HCT116 (cell line): ENCODE results near the gene CSTPP1. TPM values are rescaled to one million over a fixed set of nuclear protein-coding genes. Genes with fewer than 3 reads are reported as not detected.

Experiments used
- ATAC-seq: fragments of 200-7000 bp; cut with Tn5 transposase; 2 replicates; pipeline ENCODE4 v1.9.1; 2020; ENCODE audit warnings: mild to moderate bottlenecking, moderate library complexity
- BruUV-seq: library from RNA; stranded (reverse); fragments of 400-500 nt; replicated peaks from 2 replicates; lab custom pipeline; 2021; lab: Mats Ljungman, UMichigan
- CTCF ChIA-PET: fragments of 300-600 bp; sonication (Branson Sonifier 250); formaldehyde crosslinking; loops from one replicate; lab custom pipeline; 2021; ENCODE audit warnings: antibody characterized with exemption; lab: Charles Lee
- POLR2A ChIA-PET: fragments of 300-600, 350-600 bp; sonication (Branson Sonifier 250); formaldehyde crosslinking; loops from one replicate; lab custom pipeline; 2021; ENCODE audit warnings: antibody characterized with exemption; lab: Charles Lee
- RAD21 ChIA-PET, 2 experiments: fragments of 300-600 bp; sonication (Branson Sonifier 250); formaldehyde crosslinking; loops; one replicate each; lab custom pipeline; 2023; ENCODE audit warnings: low total read pairs in 2 of 2; ENCODE audit not compliant: uncharacterized antibody in 2 of 2, unreplicated experiment in 2 of 2, low non-redundant PET in 1 of 2; lab: Charles Lee
- DNase-seq: peaks from one replicate; pipeline ENCODE4 v3.0.0-alpha.2; 2010; ENCODE audit warnings: low read depth, low spot score
- H2AFZ ChIP-seq: fragments of 200-600 bp; shearing (Covaris generic), sonication (generic); 2 replicates; pipeline ENCODE4 v1.6.1; 2017; ENCODE audit warnings: low read depth, mixed run types, mixed read lengths, antibody characterized with exemption, low read length; ENCODE audit not compliant: poor library complexity, severe bottlenecking
- H3K27ac ChIP-seq: 2 replicates; pipeline ENCODE4 v1.5.1; 2012; ENCODE audit warnings: low read depth, low read length
- H3K27me3 ChIP-seq: fragments of 200-600 bp; sonication (generic); 2 replicates; pipeline ENCODE4 v1.6.1; 2016; ENCODE audit warnings: mixed run types, low read length, mixed read lengths; ENCODE audit not compliant: insufficient read depth
- H3K36me3 ChIP-seq, 2 experiments: fragments of 200-500 bp in 1 of 2; fragments of 200-600 bp in 1 of 2; sonication (Bioruptor generic) in 1 of 2; sonication (generic) in 1 of 2; 2 replicates each; pipeline versions ENCODE4 v1.5.1 to v1.6.1; 2014 to 2016; ENCODE audit warnings: low read length in 2 of 2, inconsistent platforms in 1 of 2, mixed read lengths in 1 of 2, mixed run types in 1 of 2; ENCODE audit not compliant: insufficient read depth in 2 of 2, control insufficient read depth in 1 of 2
- H3K4me1 ChIP-seq, 2 experiments: fragments of 200-600 bp in 1 of 2; sonication (generic) in 1 of 2; 2 replicates each; pipeline versions ENCODE4 v1.5.1 to v1.6.1; 2012 to 2017; ENCODE audit warnings: low read length in 2 of 2, inconsistent platforms in 1 of 2, mild to moderate bottlenecking in 1 of 2, mixed read lengths in 1 of 2, mixed run types in 1 of 2, moderate library complexity in 1 of 2; ENCODE audit not compliant: insufficient read depth in 2 of 2, control insufficient read depth in 1 of 2
- H3K4me2 ChIP-seq: fragments of 200-600 bp; sonication (generic); 2 replicates; pipeline ENCODE4 v1.6.1; 2017; ENCODE audit warnings: mixed run types, low read length, mixed read lengths
- H3K4me3 ChIP-seq, 2 experiments: fragments of 200-600 bp in 1 of 2; sonication (generic) in 1 of 2; replicated peaks in 1 of 2; 2 replicates each; pipeline ENCODE4 v1.5.1; 2011 to 2016; ENCODE audit warnings: low read length in 2 of 2, control low read depth in 1 of 2, low read depth in 1 of 2, mild to moderate bottlenecking in 1 of 2, mixed read lengths in 1 of 2, mixed run types in 1 of 2
- H3K79me2 ChIP-seq: fragments of 200-600 bp; sonication (generic); 2 replicates; pipeline ENCODE4 v1.6.1; 2017; ENCODE audit warnings: mild to moderate bottlenecking, mixed run types, low read length, moderate library complexity, mixed read lengths; ENCODE audit not compliant: insufficient read depth
- H3K9ac ChIP-seq: fragments of 200-600 bp; sonication (generic); 2 replicates; pipeline ENCODE4 v1.6.1; 2016; ENCODE audit warnings: low read length, mixed read lengths
- H3K9me2 ChIP-seq: fragments of 200-600 bp; sonication (generic), shearing (Covaris generic); 2 replicates; pipeline ENCODE4 v1.6.1; 2017; ENCODE audit warnings: mixed run types, mild to moderate bottlenecking, moderate library complexity; ENCODE audit not compliant: insufficient read depth
- H3K9me3 ChIP-seq, 2 experiments: fragments of 200-500 bp in 1 of 2; fragments of 200-600 bp in 1 of 2; sonication (Bioruptor generic) in 1 of 2; sonication (generic) in 1 of 2; 2 replicates each; pipeline ENCODE4 v1.6.1; 2014 to 2017; ENCODE audit warnings: low read length in 2 of 2, mixed read lengths in 2 of 2, inconsistent platforms in 1 of 2, low read depth in 1 of 2, mild to moderate bottlenecking in 1 of 2, mixed run types in 1 of 2, moderate library complexity in 1 of 2; ENCODE audit not compliant: control insufficient read depth in 1 of 2, insufficient read depth in 1 of 2
- H4K20me1 ChIP-seq: fragments of 200-600 bp; sonication (generic), shearing (Covaris generic); 2 replicates; pipeline ENCODE4 v1.6.1; 2017; ENCODE audit warnings: mixed run types, mild to moderate bottlenecking, moderate library complexity; ENCODE audit not compliant: insufficient read depth
- EGR1 ChIP-seq: IDR thresholded peaks from 2 replicates; pipeline ENCODE4 v1.6.1; 2012; ENCODE audit warnings: low read depth
- ELF1 ChIP-seq: IDR thresholded peaks from 2 replicates; pipeline ENCODE4 v1.6.1; 2012; ENCODE audit warnings: low read depth, borderline replicate concordance
- EZH2 ChIP-seq: fragments of 200-600 bp; sonication (generic); IDR thresholded peaks from 2 replicates; pipeline ENCODE4 v1.6.1; 2017; ENCODE audit warnings: antibody characterized with exemption, mixed run types
- EZH2phosphoT487 ChIP-seq: fragments of 200-600 bp; IDR thresholded peaks from 2 replicates; pipeline ENCODE4 v1.6.1; 2018; ENCODE audit warnings: antibody characterized with exemption, borderline replicate concordance
- FOSL1 ChIP-seq: IDR thresholded peaks from 2 replicates; pipeline ENCODE4 v1.6.1; 2012; ENCODE audit warnings: low read depth
- POLR2A ChIP-seq: IDR thresholded peaks from 2 replicates; pipeline ENCODE4 v1.7.0; 2011; ENCODE audit warnings: borderline replicate concordance; ENCODE audit not compliant: insufficient read depth, insufficient read length; ENCODE audit errors: extremely low read depth
- SIN3A ChIP-seq: IDR thresholded peaks from 2 replicates; pipeline ENCODE4 v1.6.1; 2012; ENCODE audit warnings: low read depth
- SP1 ChIP-seq: IDR thresholded peaks from 2 replicates; pipeline ENCODE4 v1.6.1; 2012; ENCODE audit warnings: low read depth
- SRF ChIP-seq: IDR thresholded peaks from 2 replicates; pipeline ENCODE4 v1.6.1; 2012; ENCODE audit warnings: low read depth
- TCF7L2 ChIP-seq: IDR thresholded peaks from 2 replicates; pipeline ENCODE4 v1.7.0; 2011; ENCODE audit warnings: borderline replicate concordance, inconsistent platforms; ENCODE audit not compliant: insufficient read depth, insufficient read length; ENCODE audit errors: extremely low read depth
- YY1 ChIP-seq: IDR thresholded peaks from 2 replicates; pipeline ENCODE4 v1.6.1; 2011; ENCODE audit warnings: low read length, low read depth, moderate library complexity, mild to moderate bottlenecking; ENCODE audit not compliant: insufficient replicate concordance; ENCODE audit errors: extremely low read depth
- ZFX ChIP-seq: fragments of 450-650 bp; IDR thresholded peaks from 2 replicates; pipeline ENCODE4 v1.6.1; 2017
- intact Hi-C: fragments of 100-400 bp; cut with micrococcal nuclease; formaldehyde crosslinking; loops from 2 replicates; pipeline ENCODE4 v1.10.0; 2022
- total RNA-seq: library from RNA; stranded (reverse); gene quantifications from one replicate; pipeline ENCODE4 v1.2.1, GENCODE V29; 2021; ENCODE audit not compliant: unreplicated experiment
- TF ChIP-seq, protein P1 (sequence below): IDR thresholded peaks from 2 replicates; pipeline ENCODE4 v1.6.1; 2012; ENCODE audit warnings: low read depth
- TF ChIP-seq, protein P2 (sequence below), 3 experiments: fragments of 200-600 bp in 1 of 3; sonication (generic) in 1 of 3; IDR thresholded peaks in 2 of 3; conservative IDR thresholded peaks in 1 of 3; 2 replicates each; pipeline ENCODE4 v1.5.1; 2012 to 2017; ENCODE audit warnings: low read depth in 2 of 3, low read length in 2 of 3, antibody characterized with exemption in 1 of 3, borderline replicate concordance in 1 of 3, control low read depth in 1 of 3, mild to moderate bottlenecking in 1 of 3, mixed read lengths in 1 of 3, mixed run types in 1 of 3, moderate library complexity in 1 of 3; ENCODE audit not compliant: insufficient read depth in 1 of 3

The CSTPP1 gene
- total RNA-seq, 1 experiment from 2014 or later: 24.7 TPM

GRCh38 chr11:47188259-47188658 lies 251.7 kb downstream of the CSTPP1 start:
- BruUV-seq: no TSS peak
- DNase-seq: no peak
- no peak for ATAC-seq

DNA sequence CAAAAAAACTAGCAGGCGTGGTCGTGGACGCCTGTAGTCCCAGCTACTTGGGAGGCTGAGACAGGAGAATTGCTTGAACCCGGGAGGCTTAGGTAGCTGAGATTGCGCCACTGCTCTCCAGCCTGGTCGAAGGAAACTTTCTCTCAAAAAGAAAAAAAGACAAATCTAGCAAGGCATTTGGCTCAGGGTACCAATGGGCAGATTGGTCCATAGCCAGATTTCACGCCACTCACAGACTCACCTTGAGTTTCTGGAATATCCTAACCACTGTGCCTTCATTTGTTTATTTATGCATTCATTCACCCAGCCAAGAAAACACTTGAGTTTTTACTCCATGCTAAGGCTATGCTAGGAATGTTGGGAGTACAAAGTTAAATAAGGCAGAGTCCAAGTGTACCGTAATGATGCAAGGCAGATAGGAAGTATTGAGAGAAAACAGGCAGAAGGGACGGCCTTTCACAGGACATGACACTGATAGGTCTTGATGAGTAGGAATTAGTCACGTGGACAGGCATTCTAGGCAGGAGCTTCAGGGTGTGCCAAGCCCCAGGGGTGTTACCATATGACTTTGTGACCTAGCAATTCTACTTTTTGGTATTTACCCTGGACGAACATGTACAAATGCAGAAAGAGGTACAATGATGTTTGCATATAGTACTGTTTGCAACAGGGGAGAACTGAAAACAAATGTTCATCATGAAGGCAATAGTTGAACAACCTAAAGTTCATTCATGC lies 252.7 kb downstream of the CSTPP1 start:
- intact Hi-C loops: no loop called here
- Histone ChIP-seq H3K4me2 (peak overlapping the region; percentile 30), H3K27me3 (no peaks in the 10 kb centered on the region), H3K79me2 (peaks cover 16% of the 10 kb centered on the region), H3K9ac (no peak overlapping the region), H4K20me1 (no peaks in the 10 kb centered on the region), H3K36me3 (no peaks in the 10 kb centered on the region), H3K4me1 (peaks cover 22 to 50% of the 10 kb centered on the region in 2 experiments), H3K4me3 (no peak overlapping the region), H2AFZ (peak overlapping the region; percentile 62), H3K9me3 (no peaks in the 10 kb centered on the region), H3K27ac (no peak overlapping the region), H3K9me2 (no peaks in the 10 kb centered on the region)
- ChIA-PET RAD21 (no interaction called here), CTCF (interaction anchor here (0.9 to 1.5 kb wide), 2 partner anchors 10 to 185 kb away, joined by 3 read pairs; no protein-coding TSS in a partner anchor), POLR2A (no interaction called here)
- no peak for ATAC-seq
- no TSS peak for BruUV-seq
- DNase-seq: no peak
- no peak for TF ChIP-seq SP1
- TF ChIP-seq EGR1: no peak
- no peak for TF ChIP-seq SIN3A
- TF ChIP-seq, protein P1, sequence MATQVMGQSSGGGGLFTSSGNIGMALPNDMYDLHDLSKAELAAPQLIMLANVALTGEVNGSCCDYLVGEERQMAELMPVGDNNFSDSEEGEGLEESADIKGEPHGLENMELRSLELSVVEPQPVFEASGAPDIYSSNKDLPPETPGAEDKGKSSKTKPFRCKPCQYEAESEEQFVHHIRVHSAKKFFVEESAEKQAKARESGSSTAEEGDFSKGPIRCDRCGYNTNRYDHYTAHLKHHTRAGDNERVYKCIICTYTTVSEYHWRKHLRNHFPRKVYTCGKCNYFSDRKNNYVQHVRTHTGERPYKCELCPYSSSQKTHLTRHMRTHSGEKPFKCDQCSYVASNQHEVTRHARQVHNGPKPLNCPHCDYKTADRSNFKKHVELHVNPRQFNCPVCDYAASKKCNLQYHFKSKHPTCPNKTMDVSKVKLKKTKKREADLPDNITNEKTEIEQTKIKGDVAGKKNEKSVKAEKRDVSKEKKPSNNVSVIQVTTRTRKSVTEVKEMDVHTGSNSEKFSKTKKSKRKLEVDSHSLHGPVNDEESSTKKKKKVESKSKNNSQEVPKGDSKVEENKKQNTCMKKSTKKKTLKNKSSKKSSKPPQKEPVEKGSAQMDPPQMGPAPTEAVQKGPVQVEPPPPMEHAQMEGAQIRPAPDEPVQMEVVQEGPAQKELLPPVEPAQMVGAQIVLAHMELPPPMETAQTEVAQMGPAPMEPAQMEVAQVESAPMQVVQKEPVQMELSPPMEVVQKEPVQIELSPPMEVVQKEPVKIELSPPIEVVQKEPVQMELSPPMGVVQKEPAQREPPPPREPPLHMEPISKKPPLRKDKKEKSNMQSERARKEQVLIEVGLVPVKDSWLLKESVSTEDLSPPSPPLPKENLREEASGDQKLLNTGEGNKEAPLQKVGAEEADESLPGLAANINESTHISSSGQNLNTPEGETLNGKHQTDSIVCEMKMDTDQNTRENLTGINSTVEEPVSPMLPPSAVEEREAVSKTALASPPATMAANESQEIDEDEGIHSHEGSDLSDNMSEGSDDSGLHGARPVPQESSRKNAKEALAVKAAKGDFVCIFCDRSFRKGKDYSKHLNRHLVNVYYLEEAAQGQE: no peak
- TF ChIP-seq FOSL1: no peak
- TF ChIP-seq SRF: no peak
- no peak for TF ChIP-seq ELF1
- no peak for TF ChIP-seq EZH2
- no peak for TF ChIP-seq TCF7L2
- no peak for TF ChIP-seq POLR2A
- TF ChIP-seq YY1: no peak
- TF ChIP-seq, protein P2, sequence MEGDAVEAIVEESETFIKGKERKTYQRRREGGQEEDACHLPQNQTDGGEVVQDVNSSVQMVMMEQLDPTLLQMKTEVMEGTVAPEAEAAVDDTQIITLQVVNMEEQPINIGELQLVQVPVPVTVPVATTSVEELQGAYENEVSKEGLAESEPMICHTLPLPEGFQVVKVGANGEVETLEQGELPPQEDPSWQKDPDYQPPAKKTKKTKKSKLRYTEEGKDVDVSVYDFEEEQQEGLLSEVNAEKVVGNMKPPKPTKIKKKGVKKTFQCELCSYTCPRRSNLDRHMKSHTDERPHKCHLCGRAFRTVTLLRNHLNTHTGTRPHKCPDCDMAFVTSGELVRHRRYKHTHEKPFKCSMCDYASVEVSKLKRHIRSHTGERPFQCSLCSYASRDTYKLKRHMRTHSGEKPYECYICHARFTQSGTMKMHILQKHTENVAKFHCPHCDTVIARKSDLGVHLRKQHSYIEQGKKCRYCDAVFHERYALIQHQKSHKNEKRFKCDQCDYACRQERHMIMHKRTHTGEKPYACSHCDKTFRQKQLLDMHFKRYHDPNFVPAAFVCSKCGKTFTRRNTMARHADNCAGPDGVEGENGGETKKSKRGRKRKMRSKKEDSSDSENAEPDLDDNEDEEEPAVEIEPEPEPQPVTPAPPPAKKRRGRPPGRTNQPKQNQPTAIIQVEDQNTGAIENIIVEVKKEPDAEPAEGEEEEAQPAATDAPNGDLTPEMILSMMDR (IDR thresholded peaks at IDR 0.05 in 2 of 3, conservative IDR thresholded peaks at IDR 0.05 in 1 of 3; ENCODE audit: borderline replicate concordance in 1 of 3, insufficient read depth in 1 of 3, low read depth in 2 of 3, low read length in 2 of 3): no peak
- TF ChIP-seq EZH2phosphoT487: no peak
- TF ChIP-seq ZFX: no peak

More at GRCh38 chr11:47188259-47188658, 251.7 kb downstream of the CSTPP1 start:
- H3K4me3 ChIP-seq: no peak overlapping the region
- no peaks in the 10 kb centered on the region for H3K9me2 ChIP-seq
- no peak overlapping the region for H3K9ac ChIP-seq
- CTCF ChIA-PET: interaction anchor here (1.5 kb wide), 1 partner anchor 186 kb away, joined by 3 read pairs; no protein-coding TSS in a partner anchor
- RAD21 ChIA-PET: no interaction called here
- peaks cover 23% of the 10 kb centered on the region for H3K79me2 ChIP-seq
- no peak overlapping the region for H3K27ac ChIP-seq
- no peaks in the 10 kb centered on the region for H3K27me3 ChIP-seq
- POLR2A ChIA-PET: interaction anchor here (3.8 kb wide), 1 partner anchor 27 kb away, joined by 29 read pairs; the partner anchor contains the start of gene DDB2
- H3K9me3 ChIP-seq: no peaks in the 10 kb centered on the region
- intact Hi-C loops: no loop called here
- H3K4me1 ChIP-seq: peaks cover 18 to 45% of the 10 kb centered on the region in 2 experiments
- no peak for TF ChIP-seq EZH2phosphoT487
- peak overlapping the region; percentile 96; the same call in 1 of the 2 replicates for H3K4me2 ChIP-seq
- H2AFZ ChIP-seq: no peak overlapping the region
- H4K20me1 ChIP-seq: no peaks in the 10 kb centered on the region
- no peaks in the 10 kb centered on the region for H3K36me3 ChIP-seq
